Endothelial cell of umbilical vein (primary cell): Measurements from ENCODE around the gene SUGP1. TPM values are rescaled to one million over a fixed set of nuclear protein-coding genes. Genes with fewer than 3 reads are reported as not detected.

ENCODE experiments used
- BruUV-seq: library from RNA; stranded (reverse); fragments of 400-500 nt; replicated peaks from 2 replicates; lab custom pipeline; 2021; lab: Mats Ljungman, UMichigan
- CTCF ChIA-PET: fragments of 300-600, 350-600 bp; sonication (Branson Sonifier 250); formaldehyde crosslinking; loops from one replicate; lab custom pipeline; 2021; ENCODE audit warnings: antibody characterized with exemption, inconsistent platforms; lab: Charles Lee
- POLR2A ChIA-PET: fragments of 300-600, 350-600 bp; sonication (Branson Sonifier 250); formaldehyde crosslinking; loops from one replicate; lab custom pipeline; 2021; ENCODE audit warnings: antibody characterized with exemption, inconsistent platforms; lab: Charles Lee
- DNase-seq: peaks from one replicate; pipeline ENCODE4 v3.0.0-alpha.2; 2011; ENCODE audit warnings: low read depth, low spot score
- FAIRE-seq: peaks from 2 replicates; lab custom pipeline; 2011; peaks lifted over from hg19 to GRCh38; lab: Jason Lieb, UNC
- H2AFZ ChIP-seq: 2 replicates; pipeline ENCODE4 v1.6.0; 2012; ENCODE audit warnings: low read depth, low read length, control low read depth, inconsistent platforms
- H3K27ac ChIP-seq: 2 replicates; pipeline ENCODE4 v1.5.1; 2011; ENCODE audit warnings: low read depth, mild to moderate bottlenecking, control low read depth, low read length, moderate library complexity; ENCODE audit not compliant: insufficient read depth
- H3K27me3 ChIP-seq, 2 experiments: 2 replicates each; pipeline versions ENCODE4 v1.6.0 to v1.6.1; 2011; ENCODE audit warnings: low read length in 2 of 2, mixed read lengths in 1 of 2; ENCODE audit not compliant: control insufficient read depth in 2 of 2, insufficient read depth in 2 of 2
- H3K36me3 ChIP-seq, 2 experiments: 2 replicates in 1 of 2; 3 replicates in 1 of 2; pipeline ENCODE4 v1.5.1; 2011; ENCODE audit warnings: low read length in 2 of 2, mild to moderate bottlenecking in 1 of 2, moderate library complexity in 1 of 2; ENCODE audit not compliant: control insufficient read depth in 2 of 2, insufficient read depth in 2 of 2; ENCODE audit errors: extremely low read depth in 1 of 2
- H3K4me1 ChIP-seq: 3 replicates; pipeline ENCODE4 v1.5.1; 2011; ENCODE audit warnings: mild to moderate bottlenecking, low read length; ENCODE audit not compliant: control insufficient read depth, insufficient read depth; ENCODE audit errors: extremely low read depth
- H3K4me2 ChIP-seq: 2 replicates; pipeline ENCODE4 v1.6.1; 2011; ENCODE audit warnings: low read length, control low read depth, mixed read lengths; ENCODE audit not compliant: insufficient read depth
- H3K4me3 ChIP-seq, 3 experiments: fragments of 200-600 bp in 1 of 3; sonication (generic), shearing (Covaris generic) in 1 of 3; replicated peaks in 1 of 3; 2 replicates each; pipeline ENCODE4 v1.5.1; 2011 to 2016; ENCODE audit warnings: control low read depth in 3 of 3, low read length in 3 of 3, mild to moderate bottlenecking in 2 of 3, inconsistent platforms in 1 of 3, low read depth in 1 of 3, moderate library complexity in 1 of 3; ENCODE audit not compliant: insufficient read depth in 1 of 3
- H3K79me2 ChIP-seq: 2 replicates; pipeline ENCODE4 v1.6.0; 2012; ENCODE audit warnings: low read length, inconsistent platforms; ENCODE audit not compliant: control insufficient read depth, insufficient read depth
- H3K9ac ChIP-seq: replicated peaks from 2 replicates; pipeline ENCODE3; 2011; ENCODE audit warnings: low read length, control low read depth; ENCODE audit not compliant: insufficient read depth; ENCODE audit errors: extremely low read depth
- H3K9me1 ChIP-seq: replicated peaks from 3 replicates; pipeline ENCODE4 v1.6.0; 2011; ENCODE audit warnings: mild to moderate bottlenecking, low read length; ENCODE audit not compliant: control insufficient read depth, insufficient read depth; ENCODE audit errors: extremely low read depth
- H3K9me3 ChIP-seq: replicated peaks from 2 replicates; pipeline ENCODE4 v1.5.1; 2012; ENCODE audit warnings: low read length, inconsistent platforms; ENCODE audit not compliant: control insufficient read depth, insufficient read depth
- H4K20me1 ChIP-seq: replicated peaks from 2 replicates; pipeline ENCODE3; 2011; ENCODE audit warnings: mild to moderate bottlenecking, low read length; ENCODE audit not compliant: control insufficient read depth, insufficient read depth; ENCODE audit errors: extremely low read depth
- EZH2 ChIP-seq: IDR thresholded peaks from 2 replicates; pipeline ENCODE4 v1.6.1; 2012; ENCODE audit warnings: borderline replicate concordance, low read depth, mild to moderate bottlenecking, moderate library complexity, low read length, inconsistent platforms; ENCODE audit not compliant: severe bottlenecking
- FOS ChIP-seq: IDR thresholded peaks from 2 replicates; pipeline ENCODE4 v1.6.1; 2011; ENCODE audit warnings: mild to moderate bottlenecking, low read length, moderate library complexity, borderline replicate concordance; ENCODE audit not compliant: insufficient read depth
- GATA2 ChIP-seq: IDR thresholded peaks from 2 replicates; pipeline ENCODE4 v1.7.0; 2011; ENCODE audit warnings: low read depth, mild to moderate bottlenecking, moderate library complexity, mixed read lengths, low read length; ENCODE audit not compliant: insufficient read length, insufficient read depth
- JUN ChIP-seq: IDR thresholded peaks from 2 replicates; pipeline ENCODE4 v1.6.1; 2011; ENCODE audit warnings: borderline replicate concordance, low read depth; ENCODE audit not compliant: insufficient read length, insufficient read depth
- MAX ChIP-seq: IDR thresholded peaks from 2 replicates; pipeline ENCODE4 v1.6.1; 2011; ENCODE audit not compliant: insufficient read depth, insufficient read length
- MYC ChIP-seq: IDR thresholded peaks from one replicate; pipeline ENCODE4 v1.6.1; 2011; ENCODE audit warnings: mild to moderate bottlenecking, low read depth, low read length
- POLR2A ChIP-seq: IDR thresholded peaks from 2 replicates; pipeline ENCODE4 v1.6.1; 2012; ENCODE audit warnings: low read depth, mild to moderate bottlenecking, control low read depth, low read length
- POLR2AphosphoS5 ChIP-seq: IDR thresholded peaks from 2 replicates; pipeline ENCODE4 v1.6.1; 2012; ENCODE audit warnings: low read depth, mild to moderate bottlenecking, control low read depth, low read length, moderate library complexity; ENCODE audit not compliant: insufficient read depth
- dilution Hi-C: fragments of 300-500 bp; cut with MboI; formaldehyde crosslinking; loops from one replicate; pipeline ENCODE4 v1.15.0; 2019; ENCODE audit warnings: low sequenced_read_pairs; ENCODE audit not compliant: extremely low pct_ligation_motif_present
- intact Hi-C: fragments of 100-400 bp; cut with micrococcal nuclease; formaldehyde crosslinking; loops from one replicate; pipeline ENCODE4 v1.10.0; 2022
- polyA plus RNA-seq, 4 experiments: library from polyadenylated mRNA; depleted of rRNA in 3 of 4; stranded (reverse) in 3 of 4; unstranded in 1 of 4; fragments of >200 nt; gene quantifications; 2 replicates each; pipeline versions ENCODE4 v1.2.1 to v1.2.3, GENCODE V29; 2011 to 2012; ENCODE audit warnings: missing spikeins in 1 of 4
- total RNA-seq: library from RNA; stranded (reverse); gene quantifications from 2 replicates; pipeline ENCODE4 v1.2.3, GENCODE V29; 2021
- TF ChIP-seq, protein P1 (sequence below), 2 donors: IDR thresholded peaks; 1 replicate in 1 of 2; 2 replicates in 1 of 2; pipeline ENCODE4 v1.5.1; 2011; ENCODE audit warnings: low read length in 2 of 2, mild to moderate bottlenecking in 2 of 2, moderate library complexity in 2 of 2, control low read depth in 1 of 2, inconsistent platforms in 1 of 2, low read depth in 1 of 2; ENCODE audit not compliant: insufficient read depth in 1 of 2; ENCODE audit errors: extremely low read depth in 1 of 2

Gene SUGP1
- total and polyA plus RNA-seq, 2 donors (not counting 3 experiments of a cell fraction or from before 2014, with no cell fraction given): 41.0 to 64.7 TPM

- no peak overlapping the region for H3K27ac ChIP-seq
- CTCF ChIA-PET: interaction anchor here (0.6 kb wide), 1 partner anchor 20 kb away, joined by 3 read pairs; no protein-coding TSS in a partner anchor
- no peak for FAIRE-seq
Observed at GRCh38 chr19:19274146-19274545, 46.2 kb downstream of the SUGP1 start.

More at GRCh38 chr19:19274146-19274545, 46.2 kb downstream of the SUGP1 start:
- H3K4me3 ChIP-seq: no peak overlapping the region
- no peak overlapping the region for H3K4me2 ChIP-seq
- dilution Hi-C loops: no loop called here
- no peak overlapping the region for H2AFZ ChIP-seq
- no peak overlapping the region for H3K9ac ChIP-seq
- intact Hi-C loops: no loop called here
- H3K9me1 ChIP-seq: no peaks in the 10 kb centered on the region
- H3K79me2 ChIP-seq: no peaks in the 10 kb centered on the region
- no peaks in the 10 kb centered on the region for H4K20me1 ChIP-seq
- DNase-seq: no peak
- TF ChIP-seq MAX (no peak), POLR2A (no peak), JUN (no peak), EZH2 (no peak), GATA2 (no peak), POLR2AphosphoS5 (no peak), FOS (no peak), MYC (no peak)
- TF ChIP-seq, protein P1, sequence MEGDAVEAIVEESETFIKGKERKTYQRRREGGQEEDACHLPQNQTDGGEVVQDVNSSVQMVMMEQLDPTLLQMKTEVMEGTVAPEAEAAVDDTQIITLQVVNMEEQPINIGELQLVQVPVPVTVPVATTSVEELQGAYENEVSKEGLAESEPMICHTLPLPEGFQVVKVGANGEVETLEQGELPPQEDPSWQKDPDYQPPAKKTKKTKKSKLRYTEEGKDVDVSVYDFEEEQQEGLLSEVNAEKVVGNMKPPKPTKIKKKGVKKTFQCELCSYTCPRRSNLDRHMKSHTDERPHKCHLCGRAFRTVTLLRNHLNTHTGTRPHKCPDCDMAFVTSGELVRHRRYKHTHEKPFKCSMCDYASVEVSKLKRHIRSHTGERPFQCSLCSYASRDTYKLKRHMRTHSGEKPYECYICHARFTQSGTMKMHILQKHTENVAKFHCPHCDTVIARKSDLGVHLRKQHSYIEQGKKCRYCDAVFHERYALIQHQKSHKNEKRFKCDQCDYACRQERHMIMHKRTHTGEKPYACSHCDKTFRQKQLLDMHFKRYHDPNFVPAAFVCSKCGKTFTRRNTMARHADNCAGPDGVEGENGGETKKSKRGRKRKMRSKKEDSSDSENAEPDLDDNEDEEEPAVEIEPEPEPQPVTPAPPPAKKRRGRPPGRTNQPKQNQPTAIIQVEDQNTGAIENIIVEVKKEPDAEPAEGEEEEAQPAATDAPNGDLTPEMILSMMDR (IDR thresholded peaks at IDR 0.05; ENCODE audit: extremely low read depth in 1 of 2, insufficient read depth in 1 of 2, low read depth in 1 of 2, low read length in 2 of 2): no peak
- no peaks in the 10 kb centered on the region for H3K9me3 ChIP-seq
- H3K27me3 ChIP-seq: peaks cover 7 to 8% of the 10 kb centered on the region in 2 experiments
- H3K4me1 ChIP-seq: no peaks in the 10 kb centered on the region
- peaks cover 0 to 22% of the 10 kb centered on the region in 2 experiments for H3K36me3 ChIP-seq
- BruUV-seq: no TSS peak
- POLR2A ChIA-PET: no interaction called here
